ENCODE results near the gene USP9X.
"Not testable (repeated sequence)": the region's sequence is repeated elsewhere in the genome, so short reads cannot be mapped to it uniquely, and the experiment has no call there.

The USP9X gene

DNA sequence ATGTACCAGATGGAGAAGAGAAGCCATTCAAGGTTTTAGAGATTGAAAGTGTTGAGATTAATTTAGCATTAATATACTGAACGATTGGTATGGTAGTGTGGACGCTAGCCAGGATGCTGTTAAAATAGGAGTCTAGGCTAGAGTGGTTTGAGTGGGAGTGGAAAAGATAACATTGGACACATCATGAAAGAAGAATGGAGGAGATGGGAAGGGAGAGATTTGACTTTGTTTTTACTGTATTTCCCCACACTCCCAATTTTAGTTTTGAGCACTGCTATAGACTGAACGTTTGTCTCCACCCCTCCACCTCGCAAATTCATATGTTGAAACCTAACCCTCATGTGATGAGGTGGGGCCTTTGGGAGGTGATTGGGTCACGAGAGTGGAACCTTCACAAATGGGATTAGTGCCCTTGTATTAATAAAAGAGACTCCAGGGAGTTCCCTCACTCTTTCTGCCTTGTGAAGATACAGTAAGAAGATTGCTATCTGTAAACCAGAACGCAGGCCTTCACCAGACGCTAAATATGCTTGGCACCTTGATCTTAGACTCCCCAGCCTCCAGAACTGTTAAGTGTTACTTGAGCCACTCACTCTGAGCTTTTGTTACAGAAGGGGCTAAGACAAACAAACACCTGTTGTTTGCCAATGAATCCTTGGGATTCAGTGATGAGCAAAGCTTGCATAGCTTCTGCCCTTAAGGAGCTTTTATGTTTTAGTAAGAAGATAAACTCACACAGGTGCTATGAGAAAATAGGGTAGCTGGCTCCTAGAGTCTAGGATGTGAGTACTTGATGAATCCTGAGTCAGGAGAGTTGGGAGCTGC, 25.8 kb downstream of the USP9X start:
- TF ChIP-seq ZFX (IDR thresholded peaks at IDR 0.05; ENCODE audit: borderline replicate concordance), result no peak
- TF ChIP-seq, protein P1, sequence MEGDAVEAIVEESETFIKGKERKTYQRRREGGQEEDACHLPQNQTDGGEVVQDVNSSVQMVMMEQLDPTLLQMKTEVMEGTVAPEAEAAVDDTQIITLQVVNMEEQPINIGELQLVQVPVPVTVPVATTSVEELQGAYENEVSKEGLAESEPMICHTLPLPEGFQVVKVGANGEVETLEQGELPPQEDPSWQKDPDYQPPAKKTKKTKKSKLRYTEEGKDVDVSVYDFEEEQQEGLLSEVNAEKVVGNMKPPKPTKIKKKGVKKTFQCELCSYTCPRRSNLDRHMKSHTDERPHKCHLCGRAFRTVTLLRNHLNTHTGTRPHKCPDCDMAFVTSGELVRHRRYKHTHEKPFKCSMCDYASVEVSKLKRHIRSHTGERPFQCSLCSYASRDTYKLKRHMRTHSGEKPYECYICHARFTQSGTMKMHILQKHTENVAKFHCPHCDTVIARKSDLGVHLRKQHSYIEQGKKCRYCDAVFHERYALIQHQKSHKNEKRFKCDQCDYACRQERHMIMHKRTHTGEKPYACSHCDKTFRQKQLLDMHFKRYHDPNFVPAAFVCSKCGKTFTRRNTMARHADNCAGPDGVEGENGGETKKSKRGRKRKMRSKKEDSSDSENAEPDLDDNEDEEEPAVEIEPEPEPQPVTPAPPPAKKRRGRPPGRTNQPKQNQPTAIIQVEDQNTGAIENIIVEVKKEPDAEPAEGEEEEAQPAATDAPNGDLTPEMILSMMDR (IDR thresholded peaks at IDR 0.05), result no peak
- no peak overlapping the region for H3K27ac ChIP-seq

DNA sequence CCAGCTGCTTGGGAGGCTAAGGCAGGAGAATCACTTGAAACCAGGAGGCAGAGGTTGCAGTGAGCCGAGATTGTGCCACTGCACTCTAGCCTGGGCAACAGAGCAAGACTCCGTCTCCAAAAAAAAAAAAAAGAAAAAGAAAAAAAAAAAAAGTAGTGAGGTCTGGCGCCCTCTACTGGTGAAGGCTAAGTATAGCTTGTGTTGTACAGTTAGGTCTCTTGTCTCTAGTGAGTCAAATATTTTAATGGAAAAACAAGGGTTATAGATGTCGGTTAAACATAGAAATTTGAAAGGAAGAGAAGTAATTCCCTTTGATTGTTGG, 29.8 kb downstream of the USP9X start:
- TF ChIP-seq, protein P1 (IDR thresholded peaks at IDR 0.05), result peak; percentile 81
- not testable (repeated sequence) for H3K27ac ChIP-seq

DNA sequence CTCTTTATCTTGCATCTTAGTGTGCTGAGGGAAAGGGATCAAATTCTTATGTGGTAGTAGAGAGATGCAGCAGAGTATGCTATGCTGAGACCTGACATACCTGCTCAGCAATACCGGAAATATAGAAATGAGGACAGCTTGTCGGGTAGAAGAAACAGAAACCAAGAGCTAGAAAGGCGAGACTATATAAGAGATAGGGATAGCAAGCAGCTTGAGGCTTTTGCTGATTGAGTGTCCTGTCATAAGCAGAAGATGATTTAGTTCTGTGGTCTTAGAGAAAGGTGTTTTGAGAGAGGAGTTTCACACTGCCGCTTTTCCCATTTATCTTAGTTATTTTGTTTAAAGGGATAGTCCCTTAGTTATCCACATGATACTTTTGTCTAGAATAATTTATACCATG, 31.7 kb downstream of the USP9X start:
- H3K27ac ChIP-seq, result no peak overlapping the region
- TF ChIP-seq, protein P1 (IDR thresholded peaks at IDR 0.05), result no peak
- no peak for TF ChIP-seq ZFX (IDR thresholded peaks at IDR 0.05; ENCODE audit: borderline replicate concordance)

DNA sequence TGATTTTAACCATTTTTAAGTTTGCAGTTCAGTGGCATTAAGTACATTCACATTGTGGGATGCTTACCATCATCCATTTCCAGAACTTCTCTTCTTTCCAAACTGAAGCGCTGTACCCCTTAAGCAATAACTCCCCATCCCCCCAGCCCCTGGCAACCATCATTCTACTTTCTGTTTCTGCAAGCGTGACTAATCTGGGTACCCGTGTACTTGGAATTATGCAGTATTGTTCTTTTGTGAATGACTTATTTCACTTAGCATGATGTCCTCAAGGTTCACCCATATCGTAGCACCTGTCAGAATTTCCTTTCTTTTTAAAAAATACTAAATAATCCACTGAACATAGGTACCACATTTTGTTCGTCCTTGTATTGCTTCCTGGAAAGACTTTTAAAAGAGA, 32.9 kb downstream of the USP9X start:
- H3K27ac ChIP-seq, result no peak overlapping the region
- TF ChIP-seq, protein P1 (IDR thresholded peaks at IDR 0.05), result no peak
- TF ChIP-seq ZFX (IDR thresholded peaks at IDR 0.05; ENCODE audit: borderline replicate concordance), result no peak

DNA sequence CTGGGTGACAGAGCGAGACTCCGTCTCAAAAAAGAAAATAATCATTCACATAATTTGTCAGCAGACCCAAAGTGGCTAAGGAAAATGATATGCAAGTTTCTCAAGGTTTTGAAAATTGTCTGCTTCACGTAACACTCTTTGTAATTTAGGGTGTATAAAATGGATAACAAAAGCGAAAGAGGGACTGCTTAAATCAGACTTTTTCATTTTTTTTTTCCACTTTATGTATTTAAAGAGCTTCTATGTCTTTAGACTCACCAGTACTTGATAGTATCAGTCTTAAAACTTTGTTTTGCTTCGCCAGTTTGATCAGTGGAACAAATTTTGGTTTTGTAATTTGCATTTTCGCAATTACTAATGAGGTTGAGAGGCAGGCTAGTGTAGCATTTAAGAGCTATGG, 34.6 kb downstream of the USP9X start:
- H3K27ac ChIP-seq, result no peak overlapping the region
- TF ChIP-seq, protein P1 (IDR thresholded peaks at IDR 0.05), result no peak

DNA sequence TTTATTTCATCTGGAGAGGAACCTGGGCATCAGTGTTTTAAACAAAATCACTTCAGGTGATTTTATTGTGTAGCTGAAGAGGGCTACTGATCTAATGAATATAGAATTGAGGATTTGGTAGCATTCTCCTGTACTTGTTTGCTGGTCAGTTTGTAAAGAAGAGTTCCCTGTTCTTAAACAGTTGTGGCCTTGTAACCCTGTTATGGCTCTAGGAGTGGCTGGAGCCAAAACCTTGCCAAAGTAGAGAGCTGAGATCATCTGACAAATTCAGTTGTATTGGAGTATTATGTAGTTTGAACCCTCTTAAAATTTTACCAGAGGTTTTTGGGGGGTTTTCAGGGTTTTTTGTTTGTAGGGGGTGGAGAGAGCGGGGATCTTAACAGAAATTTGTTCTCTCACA, 36.5 kb downstream of the USP9X start:
- TF ChIP-seq, protein P1 (IDR thresholded peaks at IDR 0.05), result no peak
- no peak for TF ChIP-seq ZFX (IDR thresholded peaks at IDR 0.05; ENCODE audit: borderline replicate concordance)
- H3K27ac ChIP-seq, result no peak overlapping the region

DNA sequence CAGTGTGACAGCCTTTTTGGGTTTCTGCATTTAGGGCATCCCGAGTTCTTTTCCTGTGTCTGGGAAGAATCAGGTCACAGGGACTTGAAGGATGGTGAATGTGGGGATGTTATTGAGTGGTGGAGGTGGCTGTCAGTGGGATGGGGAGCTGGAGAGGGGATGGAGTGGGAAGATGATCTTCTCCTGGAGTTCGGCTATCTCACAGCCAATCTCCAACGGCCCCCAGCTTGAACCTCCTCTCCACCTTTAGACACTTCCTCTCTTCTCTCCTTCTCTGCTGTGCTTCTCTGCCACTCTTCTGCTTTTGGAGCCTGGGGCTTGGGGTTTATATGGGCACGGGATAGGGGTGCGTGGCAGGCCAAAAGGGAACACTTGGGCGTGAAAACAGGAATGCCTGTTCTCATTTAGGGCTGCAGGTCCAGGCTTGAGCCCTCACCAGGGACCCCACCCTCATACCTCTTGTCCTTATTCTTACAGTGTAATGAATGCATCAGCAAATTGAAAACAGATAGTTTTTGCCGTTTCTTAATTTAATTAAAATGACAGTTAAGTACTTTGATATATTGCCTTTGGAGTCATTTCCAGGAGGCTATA, 37.5 kb downstream of the USP9X start:
- TF ChIP-seq ZFX (IDR thresholded peaks at IDR 0.05; ENCODE audit: borderline replicate concordance), result no peak
- TF ChIP-seq, protein P1 (IDR thresholded peaks at IDR 0.05), result no peak
- no peak overlapping the region for H3K27ac ChIP-seq

All from 22Rv1 (cell line).